Heart right ventricle (tissue), 16 donors: Measurements from ENCODE around the gene RPL3. TPM values are rescaled to one million over a fixed set of nuclear protein-coding genes. Genes with fewer than 3 reads are reported as not detected.

Experiments used
- ATAC-seq, 8 donors: fragments of 200-7000 bp; cut with Tn5 transposase; one replicate each; pipeline ENCODE4 v1.9.1; 2020; ENCODE audit warnings: mild to moderate bottlenecking in 8 of 8, moderate library complexity in 8 of 8, moderate number of reproducible peaks in 1 of 8
- DNase-seq, 2 donors: peaks; one replicate each; pipeline ENCODE4 v3.0.0-alpha.2; 2020
- H3K27ac ChIP-seq, 10 donors: fragments of 200-600 bp; sonication (generic) in 2 of 10; one replicate each; pipeline versions ENCODE4 v1.5.0 to v1.8.0; 2020 to 2022; ENCODE audit warnings: mild to moderate bottlenecking in 3 of 10
- H3K27me3 ChIP-seq, 7 donors: fragments of 200-600 bp; one replicate each; pipeline ENCODE4 v1.8.0; 2021 to 2022; ENCODE audit warnings: mild to moderate bottlenecking in 2 of 7
- H3K36me3 ChIP-seq, 9 donors: fragments of 200-600 bp; sonication (generic) in 1 of 9; one replicate each; pipeline versions ENCODE4 v1.5.0 to v1.8.0; 2020 to 2022; ENCODE audit warnings: mild to moderate bottlenecking in 2 of 9
- H3K4me1 ChIP-seq, 9 donors: fragments of 200-600 bp; sonication (generic) in 1 of 9; one replicate each; pipeline versions ENCODE4 v1.5.0 to v1.8.0; 2020 to 2022; ENCODE audit warnings: mild to moderate bottlenecking in 4 of 9
- H3K4me3 ChIP-seq, 10 donors: fragments of 200-600 bp; sonication (generic) in 2 of 10; one replicate each; pipeline versions ENCODE4 v1.5.0 to v1.8.0; 2020 to 2022; ENCODE audit warnings: mild to moderate bottlenecking in 7 of 10, moderate library complexity in 2 of 10
- H3K9me3 ChIP-seq, 11 donors: fragments of 200-600 bp in 10 of 11; sonication (generic) in 2 of 11; one replicate each; pipeline versions ENCODE4 v1.5.0 to v1.8.0; 2013 to 2022; ENCODE audit warnings: mild to moderate bottlenecking in 2 of 11, control low read depth in 1 of 11, moderate library complexity in 1 of 11
- WGBS, 2 donors: extraction: QIAGEN DNeasy Blood & Tissue Kit; methylation state at CpG; one replicate each; pipeline ENCODE4 v1.1.7; 2013; ENCODE audit warnings: inconsistent platforms in 1 of 2; 5-methylcytosine and 5-hydroxymethylcytosine counted together
- intact Hi-C, 10 donors: fragments of 100-400 bp; cut with DNase I; formaldehyde crosslinking; loops; one replicate each; pipeline versions ENCODE4 v1.11.1 to v1.14.2; 2022
- polyA plus RNA-seq, 2 donors: library from polyadenylated mRNA; stranded (reverse); fragments of 200-250 nt; gene quantifications; one replicate each; pipeline ENCODE4 v1.2.3, GENCODE V29; 2013
- total RNA-seq, 10 donors: library from RNA; stranded (reverse); fragmentation: NEBNext Ultra II Directional in 3 of 10; extraction: Animal tissue kit (Norgen Biotek cat#: 25700) in 3 of 10; gene quantifications; one replicate each; pipeline versions ENCODE4 v1.2.1 to v1.2.4, GENCODE V29; 2021 to 2023
- TF ChIP-seq, protein P1 (sequence below), 9 donors: fragments of 200-600 bp; sonication (generic) in 2 of 9; IDR thresholded peaks; one replicate each; pipeline versions ENCODE4 v1.5.0 to v1.8.0; 2021 to 2022; ENCODE audit warnings: antibody characterized with exemption in 9 of 9, mild to moderate bottlenecking in 5 of 9, moderate library complexity in 1 of 9
- donor health status: Arrhythmogenic right ventricular cardiomyopathy.
- donor health status: ischemic (EF 13 %, LVEDD 7.1; RV severe dilation, severe dysfunction).
- donor health status: healthy with polysubstance abuse.
- donor health status: DM: no; HTN: yes; CAD: no.
- donor health status: DM: no; HTN: no; CAD: no.
- donor health status: ischemic (EF 25% LVEDD 6.9; RV normal size, moderate dysfunction).
- donor health status: ischemic (EF 25% LVEDD 5.7; RV mildly dilated, moderate dysfunction).
- donor health status: healthy.
- donor health status: DM: yes; HTN: yes; CAD: no.
- donor health status: Ischemic cardiomyopathy.
- donor health status: ischemic (EF 35%, LVEDD 5.7; RV mildly dilated, moderate dysfunction).
- donor health status: nonischemic (EF 11% LVEDD 7.7; RV severe dilation, severe dysfunction).
- donor health status: DM: yes; HTN: yes; CAD: no.
- donor health status: PGD.
- donor health status: ischemic (EF 29% LVEDD 5.4; RV normal size, mild dysfunction).
- donor health status: nonischemic (EF 23%, LVEDD 6.1; RV moderate dilation, normal function).

Gene RPL3
- total and polyA plus RNA-seq, 12 donors = 215 to 1,621 (median 332) TPM

DNA sequence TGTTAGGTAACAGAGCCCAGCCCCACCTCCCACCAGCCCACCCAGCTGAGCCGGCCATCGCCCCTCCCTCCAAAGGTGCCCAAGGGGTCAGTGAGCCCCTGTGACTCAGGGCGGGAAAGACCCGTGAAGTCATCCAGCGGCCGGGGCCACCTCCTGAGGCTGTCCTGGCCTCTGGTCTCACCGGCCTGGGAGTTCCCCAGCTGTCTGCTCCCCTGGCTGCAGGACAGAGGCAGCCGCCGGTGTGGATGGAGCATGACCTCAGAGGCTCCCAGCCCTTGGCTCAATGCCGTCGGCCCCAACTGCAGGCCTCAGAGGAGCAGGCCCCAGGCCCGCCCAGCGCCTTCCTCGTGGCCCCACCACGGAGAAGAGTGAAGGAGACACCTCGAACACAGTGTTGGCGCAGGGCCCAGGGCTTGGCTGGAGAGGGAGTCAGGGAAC lies 28.7 kb downstream of the RPL3 start:
- H3K27ac ChIP-seq = peak overlapping the region in 9 of 10 donors; percentile 57 to 93 (median 84)
- no peak overlapping the region for H3K4me3 ChIP-seq
- peaks cover 15 to 59% (median 35%) of the 10 kb centered on the region in 9 donors for H3K4me1 ChIP-seq
- H3K27me3 ChIP-seq = no peaks in the 10 kb centered on the region
- H3K9me3 ChIP-seq = no peaks in the 10 kb centered on the region
- 19 to 20% methylated on average over 17 of the region's 17 CpGs for WGBS, 2 donors
- no peaks in the 10 kb centered on the region for H3K36me3 ChIP-seq
- ATAC-seq = peak; percentile 69 to 88 (median 81)
- TF ChIP-seq, protein P1, sequence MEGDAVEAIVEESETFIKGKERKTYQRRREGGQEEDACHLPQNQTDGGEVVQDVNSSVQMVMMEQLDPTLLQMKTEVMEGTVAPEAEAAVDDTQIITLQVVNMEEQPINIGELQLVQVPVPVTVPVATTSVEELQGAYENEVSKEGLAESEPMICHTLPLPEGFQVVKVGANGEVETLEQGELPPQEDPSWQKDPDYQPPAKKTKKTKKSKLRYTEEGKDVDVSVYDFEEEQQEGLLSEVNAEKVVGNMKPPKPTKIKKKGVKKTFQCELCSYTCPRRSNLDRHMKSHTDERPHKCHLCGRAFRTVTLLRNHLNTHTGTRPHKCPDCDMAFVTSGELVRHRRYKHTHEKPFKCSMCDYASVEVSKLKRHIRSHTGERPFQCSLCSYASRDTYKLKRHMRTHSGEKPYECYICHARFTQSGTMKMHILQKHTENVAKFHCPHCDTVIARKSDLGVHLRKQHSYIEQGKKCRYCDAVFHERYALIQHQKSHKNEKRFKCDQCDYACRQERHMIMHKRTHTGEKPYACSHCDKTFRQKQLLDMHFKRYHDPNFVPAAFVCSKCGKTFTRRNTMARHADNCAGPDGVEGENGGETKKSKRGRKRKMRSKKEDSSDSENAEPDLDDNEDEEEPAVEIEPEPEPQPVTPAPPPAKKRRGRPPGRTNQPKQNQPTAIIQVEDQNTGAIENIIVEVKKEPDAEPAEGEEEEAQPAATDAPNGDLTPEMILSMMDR (IDR thresholded peaks at IDR 0.05) = peak in 2 of 9 donors; percentile 14 to 21
- peak; percentile 81 to 84 for DNase-seq
- intact Hi-C loops = loop anchor here in 2 of 10 donors (5.0 to 10.0 kb wide), 2 partner anchors 46 to 53 kb away; partner anchors contain the start of gene PDGFB (in 1 of the 2)

DNA sequence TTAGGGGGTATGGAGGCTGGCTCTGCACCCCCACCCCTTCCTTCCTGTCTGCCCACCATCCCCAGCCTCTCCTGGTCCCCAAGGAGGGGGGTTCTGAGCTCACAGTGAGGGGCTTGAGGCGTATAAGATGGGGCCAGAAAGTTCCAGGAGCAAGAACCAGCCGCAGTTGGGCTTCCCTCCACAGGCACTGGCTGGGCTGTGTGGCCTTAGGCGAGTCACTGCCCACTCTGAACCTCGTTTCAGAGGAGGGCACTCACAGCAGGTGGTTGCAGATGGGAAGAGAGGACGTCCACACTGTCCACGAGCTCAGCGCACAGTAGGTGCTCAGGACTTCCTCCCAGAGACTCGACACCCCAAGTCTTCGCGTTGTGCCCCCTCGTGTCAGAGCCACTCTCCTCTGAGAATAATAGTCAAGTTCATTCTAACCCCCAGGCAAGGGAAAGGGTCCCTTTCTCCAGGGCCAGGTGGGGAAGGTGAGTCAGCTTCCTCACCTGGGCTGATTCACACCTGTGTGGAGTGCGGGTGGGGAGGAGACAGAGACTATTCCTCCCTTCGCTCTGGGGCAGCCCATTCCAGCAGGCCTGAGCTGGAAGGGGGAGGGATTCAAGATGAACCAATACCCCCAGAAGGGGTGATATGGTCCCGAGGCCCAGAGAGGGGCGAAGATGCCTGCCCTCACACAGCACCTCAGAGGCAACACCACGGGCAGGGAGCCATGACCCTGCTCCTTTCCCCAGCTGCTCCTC lies 29.3 kb downstream of the RPL3 start:
- Histone ChIP-seq H3K9me3 (peaks cover 0 to 3% (median under 1%) of the 10 kb centered on the region in 11 donors), H3K4me3 (no peak overlapping the region), H3K27ac (peak overlapping the region in 8 of 10 donors; percentile 57 to 93 (median 82)), H3K27me3 (no peaks in the 10 kb centered on the region), H3K36me3 (no peaks in the 10 kb centered on the region), H3K4me1 (peaks cover 15 to 59% (median 35%) of the 10 kb centered on the region in 9 donors)
- WGBS, 2 donors = 90 to 91% methylated on average over 15 to 16 of the region's 16 CpGs
- DNase-seq (no peak), ATAC-seq (no peak)
- TF ChIP-seq, protein P1 (IDR thresholded peaks at IDR 0.05) = no peak
- intact Hi-C loops = loop anchor here in 2 of 10 donors (5.0 to 10.0 kb wide), 2 partner anchors 45 to 53 kb away; partner anchors contain the start of gene PDGFB (in 1 of the 2)

DNA sequence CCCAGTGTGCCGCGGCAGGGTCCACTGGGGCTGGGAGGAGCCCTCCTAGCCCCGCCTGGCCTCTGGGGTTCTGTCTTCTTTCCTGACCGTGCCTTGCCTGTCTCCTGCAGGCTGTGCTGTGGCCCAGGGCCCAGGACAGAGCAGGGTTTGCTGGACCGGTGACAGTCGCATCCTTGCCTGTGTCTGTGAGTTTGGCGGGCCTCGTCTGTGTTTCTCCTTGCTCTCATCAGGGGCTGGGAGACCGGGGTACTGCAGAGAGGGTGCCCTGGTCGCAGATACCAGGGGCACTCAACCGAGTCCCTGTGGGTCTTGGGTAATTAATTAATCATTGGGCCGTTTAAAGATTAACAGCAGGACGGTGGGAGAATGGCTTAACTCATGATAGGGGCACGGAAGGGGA lies 29.9 kb downstream of the RPL3 start:
- Histone ChIP-seq H3K9me3 (peaks cover 0 to 9% (median 6%) of the 10 kb centered on the region in 11 donors), H3K4me1 (peaks cover 15 to 59% (median 35%) of the 10 kb centered on the region in 9 donors), H3K27me3 (no peaks in the 10 kb centered on the region), H3K27ac (peak overlapping the region in 1 of 10 donors; percentile 77), H3K36me3 (no peaks in the 10 kb centered on the region), H3K4me3 (no peak overlapping the region)
- DNase-seq (no peak), ATAC-seq (no peak)
- intact Hi-C loops = no loop called here
- 78 to 81% methylated on average over 14 of the region's 14 CpGs for WGBS, 2 donors
- TF ChIP-seq, protein P1 (IDR thresholded peaks at IDR 0.05) = no peak

DNA sequence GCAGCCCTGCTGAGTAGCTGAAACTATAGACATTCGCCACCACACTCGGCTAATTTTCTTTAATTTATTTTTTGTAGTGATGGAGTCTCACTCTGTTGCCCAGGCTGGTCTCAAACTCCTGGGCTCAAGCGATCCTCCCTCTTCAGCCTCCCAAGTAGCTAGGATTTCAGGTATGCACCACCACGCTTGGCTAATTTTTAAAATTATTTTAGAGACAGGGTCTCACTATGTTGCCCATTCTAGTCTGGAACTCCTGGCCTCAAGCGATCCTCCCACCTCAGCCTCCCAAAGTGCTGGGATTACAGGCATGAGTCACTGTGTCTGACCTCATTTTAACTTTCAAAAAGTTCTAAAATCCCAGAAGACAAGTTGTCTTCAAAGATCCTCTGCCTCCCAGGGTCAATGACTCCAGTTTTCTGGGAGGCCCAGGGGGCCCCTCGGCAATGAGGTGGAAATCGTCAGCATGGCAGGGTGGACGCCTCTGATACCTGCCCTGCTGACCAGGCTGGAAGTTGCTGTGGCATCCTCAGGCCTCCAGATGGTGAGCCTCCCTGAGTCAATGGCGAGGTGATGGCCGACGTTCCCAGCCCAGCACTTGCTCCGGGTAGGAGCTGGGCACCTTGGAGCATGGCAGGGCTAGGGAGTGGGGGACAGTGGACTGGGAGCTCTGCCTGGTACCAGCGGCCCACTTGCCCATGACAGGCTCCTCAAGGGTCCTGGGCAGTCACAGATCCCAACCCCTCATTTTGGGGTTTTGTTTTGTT lies 31.1 kb downstream of the RPL3 start:
- TF ChIP-seq, protein P1 (IDR thresholded peaks at IDR 0.05) = no peak
- H3K36me3 ChIP-seq = no peaks in the 10 kb centered on the region
- ATAC-seq (no peak), DNase-seq (no peak)
- intact Hi-C loops = no loop called here
- no peak overlapping the region for H3K4me3 ChIP-seq
- H3K27me3 ChIP-seq = no peaks in the 10 kb centered on the region
- H3K9me3 ChIP-seq = peaks cover 0 to 9% (median 6%) of the 10 kb centered on the region in 11 donors
- peak overlapping the region in 2 of 10 donors; percentile 22 to 63 for H3K27ac ChIP-seq
- H3K4me1 ChIP-seq = peaks cover 21 to 69% (median 46%) of the 10 kb centered on the region in 9 donors
- 96 to 97% methylated on average over 13 of the region's 13 CpGs for WGBS, 2 donors
